ENCODE results near the gene LBHD2.
"Not testable (repeated sequence)": the region's sequence is repeated elsewhere in the genome, so short reads cannot be mapped to it uniquely, and the experiment has no call there.

LBHD2 gene

GRCh38 chr14:103045371-103045869, 38.6 kb upstream of the LBHD2 start:
- Histone ChIP-seq H3K9me2 (replicated peaks; ENCODE audit: insufficient read depth, low read length) (no peaks in the 10 kb centered on the region), H3K4me2 (ENCODE audit: low read depth, low read length, poor library complexity, severe bottlenecking) (no peak overlapping the region), H3K36me3 (ENCODE audit: low read length) (no peaks in the 10 kb centered on the region), H2AFZ (ENCODE audit: low read depth, low read length, severe bottlenecking) (no peak overlapping the region), H4K20me1 (ENCODE audit: low read depth, low read length) (no peaks in the 10 kb centered on the region), H3K9ac (ENCODE audit: low read length) (no peak overlapping the region), H3F3A (ENCODE audit: insufficient read depth) (no peaks in the 10 kb centered on the region), H3K27ac (ENCODE audit: low read depth, low read length) (no peak overlapping the region), H3K79me2 (ENCODE audit: insufficient read depth, low read length) (no peaks in the 10 kb centered on the region), H3K27me3 (ENCODE audit: low read length) (no peaks in the 10 kb centered on the region), H3K4me3 (ENCODE audit: insufficient read depth, low read length, poor library complexity, severe bottlenecking) (no peak overlapping the region), H3K9me3 (ENCODE audit: insufficient read depth, low read length) (no peaks in the 10 kb centered on the region)
- no peak for TF ChIP-seq CTCF (IDR thresholded peaks at IDR 0.05; ENCODE audit: insufficient read depth, low read length, poor library complexity, severe bottlenecking)
- TF ChIP-seq EZH2phosphoT487 (conservative IDR thresholded peaks at IDR 0.05; ENCODE audit: low read length) = no peak

- H3K79me2 ChIP-seq (ENCODE audit: insufficient read depth, low read length); H3K27me3 ChIP-seq (ENCODE audit: low read length); H3K27ac ChIP-seq (ENCODE audit: low read depth, low read length); H2AFZ ChIP-seq (ENCODE audit: low read depth, low read length, severe bottlenecking); H3K36me3 ChIP-seq (ENCODE audit: low read length); H3K9me2 ChIP-seq (replicated peaks; ENCODE audit: insufficient read depth, low read length); H3F3A ChIP-seq (ENCODE audit: insufficient read depth); H3K9me3 ChIP-seq (ENCODE audit: insufficient read depth, low read length); H3K9ac ChIP-seq (ENCODE audit: low read length); H3K4me2 ChIP-seq (ENCODE audit: low read depth, low read length, poor library complexity, severe bottlenecking); H3K4me3 ChIP-seq (ENCODE audit: insufficient read depth, low read length, poor library complexity, severe bottlenecking); H4K20me1 ChIP-seq (ENCODE audit: low read depth, low read length): not testable (repeated sequence)
Measured at GRCh38 chr14:103047453-103047852, 36.6 kb upstream of the LBHD2 start.

- no peak overlapping the region for H3K4me2 ChIP-seq (ENCODE audit: low read depth, low read length, poor library complexity, severe bottlenecking)
Measured at GRCh38 chr14:103050935-103051334, 33.1 kb upstream of the LBHD2 start.

GRCh38 chr14:103052407-103052806, 31.6 kb upstream of the LBHD2 start:
- Histone ChIP-seq H3K9me3 (ENCODE audit: insufficient read depth, low read length) (no peaks in the 10 kb centered on the region), H3K79me2 (ENCODE audit: insufficient read depth, low read length) (no peaks in the 10 kb centered on the region), H3K9ac (ENCODE audit: low read length) (no peak overlapping the region), H4K20me1 (ENCODE audit: low read depth, low read length) (no peaks in the 10 kb centered on the region), H3F3A (ENCODE audit: insufficient read depth) (no peaks in the 10 kb centered on the region), H3K9me2 (replicated peaks; ENCODE audit: insufficient read depth, low read length) (no peaks in the 10 kb centered on the region), H3K4me2 (ENCODE audit: low read depth, low read length, poor library complexity, severe bottlenecking) (no peak overlapping the region), H2AFZ (ENCODE audit: low read depth, low read length, severe bottlenecking) (no peak overlapping the region), H3K4me3 (ENCODE audit: insufficient read depth, low read length, poor library complexity, severe bottlenecking) (no peak overlapping the region), H3K36me3 (ENCODE audit: low read length) (no peaks in the 10 kb centered on the region), H3K27ac (ENCODE audit: low read depth, low read length) (no peak overlapping the region), H3K27me3 (ENCODE audit: low read length) (no peaks in the 10 kb centered on the region)
- no peak for TF ChIP-seq CTCF (IDR thresholded peaks at IDR 0.05; ENCODE audit: insufficient read depth, low read length, poor library complexity, severe bottlenecking)

More at GRCh38 chr14:103050935-103051334, 33.1 kb upstream of the LBHD2 start:
- Histone ChIP-seq H2AFZ (ENCODE audit: low read depth, low read length, severe bottlenecking) (no peak overlapping the region), H3K9me2 (replicated peaks; ENCODE audit: insufficient read depth, low read length) (no peaks in the 10 kb centered on the region), H3K27ac (ENCODE audit: low read depth, low read length) (no peak overlapping the region), H3K27me3 (ENCODE audit: low read length) (no peaks in the 10 kb centered on the region), H3K9me3 (ENCODE audit: insufficient read depth, low read length) (no peaks in the 10 kb centered on the region), H3K9ac (ENCODE audit: low read length) (no peak overlapping the region), H3K79me2 (ENCODE audit: insufficient read depth, low read length) (no peaks in the 10 kb centered on the region), H3F3A (ENCODE audit: insufficient read depth) (no peaks in the 10 kb centered on the region), H3K36me3 (ENCODE audit: low read length) (no peaks in the 10 kb centered on the region), H4K20me1 (ENCODE audit: low read depth, low read length) (no peaks in the 10 kb centered on the region), H3K4me3 (ENCODE audit: insufficient read depth, low read length, poor library complexity, severe bottlenecking) (no peak overlapping the region)
- TF ChIP-seq CTCF (IDR thresholded peaks at IDR 0.05; ENCODE audit: insufficient read depth, low read length, poor library complexity, severe bottlenecking) (no peak), EZH2phosphoT487 (conservative IDR thresholded peaks at IDR 0.05; ENCODE audit: low read length) (no peak)
